Measurements from ENCODE around the gene MDFIC.
A peak's percentile ranks its signal among the peaks of the same experiment; 100 is the strongest.

The MDFIC gene

GRCh38 chr7:115008465-115009114 lies 86.7 kb downstream of the MDFIC start:
- DNase-seq (ENCODE audit: low read depth) = peak; percentile 98
- no peak overlapping the region for H3K4me3 ChIP-seq (ENCODE audit: control insufficient read depth, low read depth, low read length)
- TF ChIP-seq CTCF (conservative IDR thresholded peaks at IDR 0.05; ENCODE audit: control insufficient read depth, insufficient read depth, low read depth, low read length) = no peak

DNA sequence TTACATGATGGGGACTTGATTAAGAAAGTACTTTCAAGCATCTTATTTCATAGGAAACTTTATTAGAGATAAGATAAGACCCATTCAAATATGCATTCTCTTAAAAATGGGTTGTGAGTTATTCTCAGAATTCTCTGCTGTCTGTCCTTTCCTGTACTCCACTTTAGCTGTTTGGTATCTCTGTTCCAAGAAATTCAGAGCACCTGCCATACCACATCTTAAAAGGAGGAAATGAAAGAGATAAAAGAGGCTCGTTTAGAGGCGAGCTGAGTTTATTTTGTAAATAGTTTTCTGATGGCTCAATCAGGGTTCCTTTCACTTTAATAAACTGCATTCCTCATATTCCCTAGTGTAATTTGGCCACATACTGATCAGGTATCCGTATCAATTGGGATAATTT lies 87.2 kb downstream of the MDFIC start:
- no peak for TF ChIP-seq CTCF (conservative IDR thresholded peaks at IDR 0.05; ENCODE audit: control insufficient read depth, insufficient read depth, low read depth, low read length)
- H3K4me3 ChIP-seq (ENCODE audit: control insufficient read depth, low read depth, low read length) = no peak overlapping the region
- DNase-seq (ENCODE audit: low read depth) = no peak

GRCh38 chr7:115009736-115010440 lies 88.0 kb downstream of the MDFIC start:
- DNase-seq (ENCODE audit: low read depth) = peak; percentile 78
- no peak overlapping the region for H3K4me3 ChIP-seq (ENCODE audit: control insufficient read depth, low read depth, low read length)
- TF ChIP-seq CTCF (conservative IDR thresholded peaks at IDR 0.05; ENCODE audit: control insufficient read depth, insufficient read depth, low read depth, low read length) = no peak

GRCh38 chr7:115010441-115010820 lies 88.5 kb downstream of the MDFIC start:
- H3K4me3 ChIP-seq (ENCODE audit: control insufficient read depth, low read depth, low read length) = no peak overlapping the region
- no peak for TF ChIP-seq CTCF (conservative IDR thresholded peaks at IDR 0.05; ENCODE audit: control insufficient read depth, insufficient read depth, low read depth, low read length)
- no peak for DNase-seq (ENCODE audit: low read depth)

DNA sequence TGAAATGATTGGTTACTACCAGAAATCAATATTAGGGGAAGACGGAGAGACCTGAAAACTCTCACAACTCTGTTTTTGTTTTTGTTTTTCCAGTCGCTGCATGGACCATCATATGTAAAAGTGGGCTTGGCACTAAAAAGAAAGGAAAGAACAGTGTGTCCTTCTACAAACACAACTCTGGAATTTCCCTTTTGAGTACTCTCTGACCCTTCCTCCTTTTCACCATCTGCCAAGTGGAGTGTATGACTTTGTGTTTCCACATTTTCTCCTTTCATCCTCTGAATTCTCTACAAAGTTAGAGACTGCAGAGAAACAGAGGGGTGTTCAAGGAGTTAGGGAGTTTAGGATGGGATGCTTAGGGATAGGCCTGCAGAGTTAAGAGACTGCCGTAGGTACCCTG lies 92.0 kb downstream of the MDFIC start:
- no peak for DNase-seq (ENCODE audit: low read depth)
- no peak for TF ChIP-seq CTCF (conservative IDR thresholded peaks at IDR 0.05; ENCODE audit: control insufficient read depth, insufficient read depth, low read depth, low read length)
- no peak overlapping the region for H3K4me3 ChIP-seq (ENCODE audit: control insufficient read depth, low read depth, low read length)

- no peak overlapping the region for H3K4me3 ChIP-seq (ENCODE audit: control insufficient read depth, low read depth, low read length)
- no peak for DNase-seq (ENCODE audit: low read depth)
- TF ChIP-seq CTCF (conservative IDR thresholded peaks at IDR 0.05; ENCODE audit: control insufficient read depth, insufficient read depth, low read depth, low read length) = no peak
Observed at GRCh38 chr7:115014794-115015193, 92.9 kb downstream of the MDFIC start.
